SKM-1 (cell line): ENCODE measurements around the gene PSMB3.
"Not testable (repeated sequence)": the region's sequence is repeated elsewhere in the genome, so short reads cannot be mapped to it uniquely, and the experiment has no call there.

ENCODE experiments used
- DNase-seq: peaks from one replicate; lab custom pipeline; 2025; ENCODE audit not compliant: unreplicated experiment; lab: John Stamatoyannopoulos, UW

PSMB3 gene

DNA sequence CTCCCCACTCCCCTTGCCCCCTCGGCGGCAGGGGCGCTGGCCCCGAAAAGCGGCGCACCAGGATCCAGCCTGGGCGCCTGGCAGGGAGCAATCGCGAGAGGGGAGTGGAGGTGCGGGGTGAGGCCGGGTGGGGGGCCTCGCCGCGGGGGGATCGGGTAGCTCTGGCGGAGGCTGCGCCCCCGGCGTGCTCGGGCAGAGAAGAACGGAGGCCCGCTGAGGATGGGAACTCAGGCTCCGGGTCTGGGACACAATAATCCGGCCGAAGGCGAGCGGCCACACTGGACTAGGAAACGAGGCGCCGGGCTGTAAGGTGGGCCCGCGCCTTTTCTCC is 3.7 kb upstream of the PSMB3 start:
- no peak for DNase-seq

DNA sequence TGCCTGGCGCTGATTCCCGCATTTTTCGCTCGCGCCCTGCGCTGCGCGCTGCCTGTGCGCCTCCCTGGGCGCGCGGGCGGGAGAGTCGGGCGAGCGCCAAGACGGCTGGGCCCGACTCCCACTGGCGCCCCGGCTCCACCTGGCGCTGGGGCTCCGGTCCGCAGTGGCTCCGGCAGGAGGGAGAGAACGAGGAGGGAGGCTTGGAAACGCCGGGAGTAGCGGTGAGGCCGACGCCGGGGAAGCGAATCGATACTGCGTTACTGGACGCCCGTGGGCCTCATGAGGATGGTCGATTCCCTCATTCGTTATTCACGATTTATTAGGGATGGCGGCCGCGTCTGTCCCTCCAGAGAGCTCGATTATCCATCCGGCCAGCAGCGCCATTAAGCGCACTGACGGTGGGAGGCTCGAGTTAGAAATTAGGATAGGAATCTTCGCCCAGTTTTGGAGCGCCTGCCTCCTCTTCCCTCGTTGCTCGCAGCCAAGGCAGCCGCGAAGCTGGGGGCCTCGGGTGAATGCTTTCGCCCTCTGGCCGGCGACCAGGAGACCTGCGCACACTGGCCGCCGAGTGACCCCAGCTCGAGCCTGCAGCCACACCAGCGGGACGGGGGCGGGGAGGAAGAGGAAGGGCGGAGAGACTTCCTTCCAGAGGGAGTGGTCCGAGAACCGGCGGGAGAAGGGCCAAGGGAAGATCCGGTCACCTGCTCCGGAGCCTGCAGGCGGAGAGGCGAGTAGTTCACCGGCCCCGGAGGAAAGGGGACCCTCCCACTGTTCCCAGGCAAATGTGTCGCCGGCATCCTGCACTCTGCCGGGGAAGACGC is 3.1 kb upstream of the PSMB3 start:
- no peak for DNase-seq

- DNase-seq = no peak
Measured at GRCh38 chr17:38750044-38750311, 2.6 kb upstream of the PSMB3 start.

GRCh38 chr17:38750312-38751121 is 2.0 kb upstream of the PSMB3 start:
- DNase-seq = no peak

GRCh38 chr17:38751144-38751807 is 1.3 kb upstream of the PSMB3 start:
- no peak for DNase-seq

DNA sequence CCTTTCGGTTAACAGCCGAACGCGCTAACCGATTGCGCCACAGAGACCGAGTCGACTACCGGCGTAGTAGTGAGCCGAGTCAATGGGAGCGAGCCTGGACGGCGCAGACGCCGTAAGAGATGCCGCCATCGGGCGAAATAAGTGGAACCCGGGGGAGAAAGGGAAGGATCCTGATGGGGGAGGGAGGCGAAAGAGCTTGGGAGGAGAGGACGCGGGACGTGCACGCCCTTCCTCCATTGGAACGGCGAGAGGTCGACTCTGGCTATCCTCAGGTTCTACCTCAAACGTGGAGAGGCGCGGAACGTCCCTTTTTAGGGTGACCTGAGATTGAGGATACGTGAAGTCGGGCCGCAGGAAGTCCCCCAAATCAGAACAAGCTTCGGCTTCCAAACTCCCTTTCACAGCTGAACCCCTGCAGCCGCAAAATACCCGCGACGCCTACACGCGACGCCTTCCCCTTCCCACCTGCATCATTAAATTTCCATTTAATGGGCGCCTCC is 683 bp upstream of the PSMB3 start:
- peak; percentile 60 for DNase-seq

- DNase-seq = no peak
Measured at GRCh38 chr17:38753071-38753506, 548 bp downstream of the PSMB3 start.

DNA sequence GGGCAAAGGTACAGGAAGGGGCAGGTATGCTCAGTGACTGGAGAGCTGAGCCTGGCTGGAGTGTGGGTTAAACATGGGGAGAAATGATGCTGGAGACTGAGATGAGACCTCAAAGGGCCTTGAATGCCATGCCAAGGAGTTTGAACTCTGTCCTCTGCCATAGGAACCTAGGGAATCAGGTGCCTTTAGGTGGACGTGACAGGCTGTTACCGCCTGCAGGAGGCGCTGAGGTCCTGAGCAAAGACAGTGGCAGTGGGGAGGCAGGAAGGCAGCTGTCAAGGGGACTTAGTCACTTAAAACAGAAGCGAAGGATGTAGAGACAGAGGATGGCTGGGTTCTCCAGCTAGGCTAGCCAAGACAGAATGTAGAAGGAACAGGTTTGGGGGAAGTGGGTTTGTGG is 9.1 kb downstream of the PSMB3 start:
- DNase-seq = no peak

DNA sequence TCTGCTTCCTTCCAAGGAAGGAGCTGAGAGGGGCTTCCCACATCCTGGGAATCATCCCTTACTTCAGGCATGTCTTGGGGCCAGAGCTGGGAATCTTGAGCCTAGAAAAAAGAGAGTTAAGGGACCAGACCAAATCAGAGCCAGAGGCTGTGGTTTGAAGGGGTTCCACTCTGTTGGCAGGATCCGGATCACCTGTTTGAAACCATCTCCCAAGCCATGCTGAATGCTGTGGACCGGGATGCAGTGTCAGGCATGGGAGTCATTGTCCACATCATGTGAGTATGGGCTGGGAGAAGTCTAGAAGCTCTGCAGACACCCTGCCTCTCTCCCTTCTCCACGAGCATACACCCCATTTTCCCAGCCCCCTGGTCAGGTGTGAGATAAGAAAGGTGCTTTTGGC is 9.7 kb downstream of the PSMB3 start:
- DNase-seq = no peak

GRCh38 chr17:38766341-38766740 is 13.8 kb downstream of the PSMB3 start:
- no peak for DNase-seq

DNA sequence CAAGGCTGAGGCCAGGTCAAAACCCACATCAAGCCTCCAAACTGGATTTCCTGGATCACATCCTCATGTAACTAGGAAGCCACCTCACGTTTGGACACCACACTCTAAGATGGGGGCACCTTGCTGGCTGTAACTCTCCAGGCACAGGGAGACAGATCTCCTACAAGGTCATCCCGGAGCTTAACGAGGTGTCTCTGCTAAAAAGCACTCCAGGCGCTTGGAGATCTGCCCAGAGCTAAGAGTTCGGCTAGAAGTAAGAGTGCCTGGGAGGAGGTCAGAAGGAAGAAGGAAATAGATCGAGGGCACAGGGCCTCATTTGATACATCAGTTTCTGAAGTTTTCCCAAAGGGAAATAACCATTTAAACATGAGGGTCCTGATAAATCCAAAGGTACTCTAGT is 15.9 kb downstream of the PSMB3 start:
- DNase-seq = no peak

GRCh38 chr17:38773258-38773657 is 20.7 kb downstream of the PSMB3 start:
- no peak for DNase-seq

GRCh38 chr17:38777641-38778250 is 25.2 kb downstream of the PSMB3 start:
- no peak for DNase-seq

DNA sequence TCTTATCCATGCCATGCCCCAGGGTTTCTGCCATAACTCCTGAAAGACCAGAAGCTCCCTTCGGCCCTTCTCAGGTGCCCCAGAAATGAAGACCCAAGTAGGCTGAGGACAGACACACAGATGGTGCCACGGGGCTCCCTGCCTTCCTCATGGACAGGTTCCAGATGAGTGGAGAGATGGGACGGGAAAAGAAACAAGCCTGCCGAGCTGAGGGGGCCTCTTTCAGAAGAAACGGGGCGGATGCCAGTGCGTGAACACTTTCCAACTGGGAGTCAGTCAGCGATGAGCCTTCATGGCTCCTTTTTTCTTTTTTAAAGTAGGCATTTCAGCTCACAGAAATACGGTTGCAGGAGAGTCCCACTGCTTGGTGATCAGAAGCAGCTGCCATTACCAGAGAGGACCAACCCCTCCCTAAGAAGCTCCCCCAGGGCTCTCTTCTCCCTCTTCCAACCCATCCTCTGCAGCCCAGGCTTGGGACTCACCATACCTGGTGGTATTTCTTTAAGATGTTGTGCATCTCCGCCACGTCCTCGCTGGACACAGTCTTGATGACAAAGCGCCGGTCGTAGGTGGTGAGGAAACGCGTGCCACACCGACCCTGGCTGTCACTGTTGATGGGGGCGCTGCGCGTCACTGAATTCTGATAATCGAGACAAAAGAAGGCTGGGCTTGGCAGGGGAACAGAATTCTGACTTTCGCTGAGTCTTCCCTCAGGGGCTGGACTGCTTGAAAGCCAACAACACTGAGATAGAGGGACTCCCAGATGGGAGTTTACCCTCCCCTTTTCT is 27.6 kb downstream of the PSMB3 start:
- no peak for DNase-seq

- DNase-seq = no peak
Measured at GRCh38 chr17:38783227-38783626, 30.7 kb downstream of the PSMB3 start.

DNA sequence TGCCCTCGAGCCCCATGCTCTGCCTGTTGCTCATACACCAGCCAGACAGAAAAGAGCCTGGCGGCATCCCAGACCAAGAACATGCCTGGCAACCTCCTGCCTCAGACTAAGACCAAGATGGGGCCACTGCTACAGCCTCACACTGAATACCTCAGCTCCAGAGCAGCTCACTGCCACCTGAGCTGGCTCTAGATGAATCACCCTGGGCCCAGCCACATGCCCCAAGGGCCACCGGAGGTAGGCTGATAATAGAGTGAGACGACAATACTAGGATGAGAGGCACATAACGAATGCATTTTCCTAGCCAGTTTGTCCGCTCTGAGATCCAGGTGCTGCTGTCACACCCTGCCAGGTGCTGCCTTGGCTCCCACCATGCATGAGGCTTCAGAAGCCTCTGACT is 33.8 kb downstream of the PSMB3 start:
- no peak for DNase-seq

- not testable (repeated sequence) for DNase-seq
Measured at GRCh38 chr17:38787999-38788398, 35.5 kb downstream of the PSMB3 start.

DNA sequence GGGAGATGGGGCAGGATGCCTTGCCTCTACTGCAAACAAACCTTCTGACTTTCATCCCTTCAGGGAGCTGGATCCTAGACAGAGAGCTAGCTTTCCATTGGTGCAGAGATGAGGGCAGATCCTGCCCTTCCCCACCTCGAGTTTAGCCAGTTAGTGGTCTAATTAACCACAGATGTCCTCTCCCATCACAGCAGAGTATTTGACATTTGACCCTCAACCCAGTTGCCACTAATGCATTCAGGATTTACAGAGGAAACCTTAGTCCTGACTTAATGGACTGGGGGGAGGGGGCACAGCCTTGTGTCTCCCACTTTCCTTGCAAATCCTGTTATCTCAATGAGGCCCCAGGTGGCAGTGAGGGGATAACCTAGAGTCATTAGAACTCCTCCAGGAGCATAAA is 36.6 kb downstream of the PSMB3 start:
- no peak for DNase-seq

DNA sequence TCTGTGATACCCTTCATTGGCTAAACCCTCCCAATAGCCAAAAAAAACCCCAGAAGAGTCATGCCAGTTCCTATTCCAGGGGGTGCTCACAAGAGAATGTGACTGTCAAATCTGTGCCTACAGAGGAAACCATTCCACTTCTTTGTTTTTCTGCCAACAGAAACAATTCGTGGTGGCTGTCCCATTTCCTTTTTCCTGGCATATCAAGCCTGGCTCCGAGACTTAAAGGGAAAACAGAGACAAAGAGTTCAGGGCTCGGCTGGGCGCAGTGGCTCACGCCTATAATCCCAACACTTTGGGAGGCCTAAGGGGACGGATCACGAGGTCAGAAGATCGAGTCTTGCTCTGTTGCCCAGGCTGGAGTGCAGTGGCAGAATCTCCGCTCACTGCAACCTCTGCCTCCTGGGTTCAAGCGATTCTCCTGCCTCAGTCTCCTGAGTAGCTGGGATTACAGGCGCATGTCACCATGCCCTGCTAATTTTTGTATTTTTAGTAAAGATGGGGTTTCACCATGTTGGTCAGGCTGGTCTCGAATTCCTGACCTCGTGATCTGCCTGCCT is 37.7 kb downstream of the PSMB3 start:
- DNase-seq = not testable (repeated sequence)

GRCh38 chr17:38791162-38791561 is 38.6 kb downstream of the PSMB3 start:
- no peak for DNase-seq
